ENCODE measurements around the gene IFNAR1. TPM values are rescaled to one million over a fixed set of nuclear protein-coding genes. Genes with fewer than 3 reads are reported as not detected.
A peak's percentile ranks its signal among the peaks of the same experiment; 100 is the strongest.

The IFNAR1 gene
- polyA plus RNA-seq, 3 donors, result 16.8 to 95.3 (median 56.2) TPM

- DNase-seq, result peak in 2 of 3 donors; percentile 66
- 61% methylated on average over 2 of the region's 6 CpGs for WGBS (ENCODE audit: insufficient coverage)
- H3K36me3 ChIP-seq (replicated peaks in 1 of 2; ENCODE audit: control insufficient read depth in 1 of 2, insufficient read depth in 2 of 2, low read length in 2 of 2), result no peaks in the 10 kb centered on the region
- peaks cover 98 to 100% of the 10 kb centered on the region in 2 donors for H3K4me1 ChIP-seq (ENCODE audit: control insufficient read depth in 1 of 2, insufficient read depth in 2 of 2, low read length in 2 of 2)
- no peak overlapping the region for H2AFZ ChIP-seq (ENCODE audit: insufficient read depth, low read depth, low read length, poor library complexity, severe bottlenecking)
- intact Hi-C loops (cut with micrococcal nuclease), result no loop called here
- peaks cover 93% of the 10 kb centered on the region for H3K4me1 Mint-ChIP-seq
- H4K20me1 ChIP-seq (ENCODE audit: insufficient read depth, low read length), result no peaks in the 10 kb centered on the region
- no peaks in the 10 kb centered on the region for H3K9me3 ChIP-seq (replicated peaks in 1 of 2; ENCODE audit: control insufficient read depth in 1 of 2, insufficient read depth in 1 of 2, low read length in 2 of 2)
- H3K4me3 ChIP-seq (replicated peaks in 1 of 3; ENCODE audit: low read depth in 2 of 3, low read length in 3 of 3), result peak overlapping the region in 1 of 3 experiments; percentile 29
- H3K27me3 ChIP-seq (ENCODE audit: control insufficient read depth in 2 of 2, insufficient read depth in 2 of 2, low read length in 2 of 2), result no peaks in the 10 kb centered on the region
- peak overlapping the region; percentile 13 to 99 (median 98) for H3K27ac Mint-ChIP-seq
- no peak overlapping the region for H3K4me3 Mint-ChIP-seq
- peaks cover 0 to 4% (median 0%) of the 10 kb centered on the region in 3 donors for H3K27me3 Mint-ChIP-seq (ENCODE audit: low read depth in 3 of 3)
- H3K36me3 Mint-ChIP-seq, result peaks cover 0 to 17% of the 10 kb centered on the region in 2 donors
- peaks cover 29% of the 10 kb centered on the region for H3K79me2 ChIP-seq (ENCODE audit: insufficient read depth, low read length)
- H3K9ac ChIP-seq (ENCODE audit: insufficient read depth, low read length, poor library complexity, severe bottlenecking), result no peak overlapping the region
- H3K27ac ChIP-seq (ENCODE audit: low read depth in 1 of 2, low read length in 2 of 2), result peak overlapping the region in 1 of 2 donors; percentile 92
- no peak overlapping the region for H3K4me2 ChIP-seq (replicated peaks; ENCODE audit: extremely low read depth, low read length, poor library complexity, severe bottlenecking)
- peaks cover 0 to 3% (median 0%) of the 10 kb centered on the region in 7 donors for H3K9me3 Mint-ChIP-seq
- TF ChIP-seq, protein P1, sequence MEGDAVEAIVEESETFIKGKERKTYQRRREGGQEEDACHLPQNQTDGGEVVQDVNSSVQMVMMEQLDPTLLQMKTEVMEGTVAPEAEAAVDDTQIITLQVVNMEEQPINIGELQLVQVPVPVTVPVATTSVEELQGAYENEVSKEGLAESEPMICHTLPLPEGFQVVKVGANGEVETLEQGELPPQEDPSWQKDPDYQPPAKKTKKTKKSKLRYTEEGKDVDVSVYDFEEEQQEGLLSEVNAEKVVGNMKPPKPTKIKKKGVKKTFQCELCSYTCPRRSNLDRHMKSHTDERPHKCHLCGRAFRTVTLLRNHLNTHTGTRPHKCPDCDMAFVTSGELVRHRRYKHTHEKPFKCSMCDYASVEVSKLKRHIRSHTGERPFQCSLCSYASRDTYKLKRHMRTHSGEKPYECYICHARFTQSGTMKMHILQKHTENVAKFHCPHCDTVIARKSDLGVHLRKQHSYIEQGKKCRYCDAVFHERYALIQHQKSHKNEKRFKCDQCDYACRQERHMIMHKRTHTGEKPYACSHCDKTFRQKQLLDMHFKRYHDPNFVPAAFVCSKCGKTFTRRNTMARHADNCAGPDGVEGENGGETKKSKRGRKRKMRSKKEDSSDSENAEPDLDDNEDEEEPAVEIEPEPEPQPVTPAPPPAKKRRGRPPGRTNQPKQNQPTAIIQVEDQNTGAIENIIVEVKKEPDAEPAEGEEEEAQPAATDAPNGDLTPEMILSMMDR (IDR thresholded peaks at IDR 0.05), result no peak
Measured at GRCh38 chr21:33395891-33396331, 71.1 kb downstream of the IFNAR1 start.

- intact Hi-C loops (cut with micrococcal nuclease), result no loop called here
Measured at GRCh38 chr21:33396436-33396835, 71.7 kb downstream of the IFNAR1 start.

More at GRCh38 chr21:33396436-33396835, 71.7 kb downstream of the IFNAR1 start:
- H3K9me3 ChIP-seq (replicated peaks in 1 of 2; ENCODE audit: control insufficient read depth in 1 of 2, insufficient read depth in 1 of 2, low read length in 2 of 2), result no peaks in the 10 kb centered on the region
- Mint-ChIP-seq H3K27ac (peak overlapping the region in 5 of 7 donors; percentile 77 to 99 (median 92)), H3K9me3 (peaks cover 0 to 3% (median 0%) of the 10 kb centered on the region in 7 donors), H3K4me3 (no peak overlapping the region), H3K36me3 (peaks cover 0 to 17% of the 10 kb centered on the region in 2 donors), H3K4me1 (peaks cover 92% of the 10 kb centered on the region), H3K27me3 (ENCODE audit: low read depth in 3 of 3) (peaks cover 0 to 4% (median 0%) of the 10 kb centered on the region in 3 donors)
- no peak overlapping the region for H3K9ac ChIP-seq (ENCODE audit: insufficient read depth, low read length, poor library complexity, severe bottlenecking)
- no peak for DNase-seq
- H3K27ac ChIP-seq (ENCODE audit: low read depth in 1 of 2, low read length in 2 of 2), result peak overlapping the region; percentile 51 to 58
- no peak overlapping the region for H3K4me3 ChIP-seq (replicated peaks in 1 of 3; ENCODE audit: low read depth in 2 of 3, low read length in 3 of 3)
- H2AFZ ChIP-seq (ENCODE audit: insufficient read depth, low read depth, low read length, poor library complexity, severe bottlenecking), result no peak overlapping the region
- WGBS (ENCODE audit: insufficient coverage), result 100% methylated on average over 3 of the region's 6 CpGs
- peaks cover 98 to 100% of the 10 kb centered on the region in 2 donors for H3K4me1 ChIP-seq (ENCODE audit: control insufficient read depth in 1 of 2, insufficient read depth in 2 of 2, low read length in 2 of 2)
- H3K36me3 ChIP-seq (replicated peaks in 1 of 2; ENCODE audit: control insufficient read depth in 1 of 2, insufficient read depth in 2 of 2, low read length in 2 of 2), result no peaks in the 10 kb centered on the region
- no peak overlapping the region for H3K4me2 ChIP-seq (replicated peaks; ENCODE audit: extremely low read depth, low read length, poor library complexity, severe bottlenecking)
- TF ChIP-seq, protein P1 (IDR thresholded peaks at IDR 0.05), result no peak
- H3K27me3 ChIP-seq (ENCODE audit: control insufficient read depth in 2 of 2, insufficient read depth in 2 of 2, low read length in 2 of 2), result no peaks in the 10 kb centered on the region
- H4K20me1 ChIP-seq (ENCODE audit: insufficient read depth, low read length), result no peaks in the 10 kb centered on the region
- H3K79me2 ChIP-seq (ENCODE audit: insufficient read depth, low read length), result peaks cover 29% of the 10 kb centered on the region
